SK-N-DZ (cell line): ENCODE data around the gene SAP30. TPM values are rescaled to one million over a fixed set of nuclear protein-coding genes. Genes with fewer than 3 reads are reported as not detected.
A peak's percentile ranks its signal among the peaks of the same experiment; 100 is the strongest.

ENCODE experiments used
- DNase-seq: peaks from one replicate; pipeline ENCODE4 v3.0.0-alpha.2; 2015; ENCODE audit warnings: low spot score
- polyA plus RNA-seq, 2 experiments: library from polyadenylated mRNA; depleted of rRNA; stranded (reverse); fragments of >200 nt; gene quantifications; 2 replicates each; pipeline ENCODE4 v1.2.3, GENCODE V29; 2014

Gene SAP30
- 60.1 and 80.2 TPM in 2 replicates for polyA plus RNA-seq (2014; cell fraction: cytosol; rRNA removed)
- polyA plus RNA-seq (2014; cell fraction: nucleus; rRNA removed), result 40.6 and 65.7 TPM in 2 replicates

- peak; percentile 97 for DNase-seq
Observed at GRCh38 chr4:173370477-173371291, at the start of gene SAP30. SAP30 (plus strand) TSS chr4:173370954; CDS start chr4:173371183, 229 bp downstream.

- no peak for DNase-seq
Observed at GRCh38 chr4:173325007-173325736, 45.6 kb upstream of the SAP30 start.

- no peak for DNase-seq
Observed at GRCh38 chr4:173328236-173328901, 42.4 kb upstream of the SAP30 start.

GRCh38 chr4:173330590-173330989, 40.2 kb upstream of the SAP30 start:
- DNase-seq, result no peak

GRCh38 chr4:173332021-173332487, 38.7 kb upstream of the SAP30 start:
- DNase-seq, result no peak

GRCh38 chr4:173332963-173333657, 37.6 kb upstream of the SAP30 start:
- DNase-seq, result no peak

- DNase-seq, result peak; percentile 28
Observed at GRCh38 chr4:173333658-173334084, 37.1 kb upstream of the SAP30 start.

- peak; percentile 100 for DNase-seq
Observed at GRCh38 chr4:173334085-173334890, 36.5 kb upstream of the SAP30 start, which contains the start of gene HMGB2. HMGB2 (minus strand) TSS chr4:173334358; CDS start chr4:173333649, 709 bp downstream.

- DNase-seq, result peak; percentile 93
Observed at GRCh38 chr4:173334891-173335752, 35.6 kb upstream of the SAP30 start.

GRCh38 chr4:173337463-173337862, 33.3 kb upstream of the SAP30 start:
- DNase-seq, result no peak

GRCh38 chr4:173343832-173344397, 26.8 kb upstream of the SAP30 start:
- DNase-seq, result no peak

- no peak for DNase-seq
Observed at GRCh38 chr4:173345648-173346047, 25.1 kb upstream of the SAP30 start.

GRCh38 chr4:173346074-173346473, 24.7 kb upstream of the SAP30 start:
- DNase-seq, result no peak

- no peak for DNase-seq
Observed at GRCh38 chr4:173347467-173347866, 23.3 kb upstream of the SAP30 start.

- DNase-seq, result no peak
Observed at GRCh38 chr4:173357939-173358338, 12.8 kb upstream of the SAP30 start.

GRCh38 chr4:173360587-173361221, 10.1 kb upstream of the SAP30 start:
- no peak for DNase-seq

GRCh38 chr4:173362666-173363065, 8.1 kb upstream of the SAP30 start:
- DNase-seq, result no peak

GRCh38 chr4:173365359-173365996, 5.3 kb upstream of the SAP30 start:
- DNase-seq, result no peak
